Measurements from ENCODE around the gene ZFHX3.

DNA sequence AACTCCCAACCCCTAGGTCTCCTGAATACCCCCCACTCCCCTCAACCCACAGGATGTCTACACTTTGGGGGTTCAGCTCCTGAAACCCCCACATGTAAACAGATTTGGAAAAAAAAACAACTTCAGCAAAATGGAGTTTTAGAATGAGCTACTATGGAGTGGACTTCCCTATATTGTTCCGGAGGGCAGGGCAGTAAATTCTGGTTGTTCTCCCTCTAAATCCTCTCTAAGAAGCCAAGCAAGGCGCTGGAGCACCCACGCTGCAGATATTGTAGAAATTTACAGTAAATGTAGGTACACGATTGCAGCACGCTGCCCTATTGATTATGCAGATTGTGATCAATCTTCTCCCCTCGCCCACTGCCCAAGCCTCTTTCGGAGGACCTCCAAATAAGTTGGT is 8.5 kb upstream of the ZFHX3 start:
- TF ChIP-seq, protein P1, sequence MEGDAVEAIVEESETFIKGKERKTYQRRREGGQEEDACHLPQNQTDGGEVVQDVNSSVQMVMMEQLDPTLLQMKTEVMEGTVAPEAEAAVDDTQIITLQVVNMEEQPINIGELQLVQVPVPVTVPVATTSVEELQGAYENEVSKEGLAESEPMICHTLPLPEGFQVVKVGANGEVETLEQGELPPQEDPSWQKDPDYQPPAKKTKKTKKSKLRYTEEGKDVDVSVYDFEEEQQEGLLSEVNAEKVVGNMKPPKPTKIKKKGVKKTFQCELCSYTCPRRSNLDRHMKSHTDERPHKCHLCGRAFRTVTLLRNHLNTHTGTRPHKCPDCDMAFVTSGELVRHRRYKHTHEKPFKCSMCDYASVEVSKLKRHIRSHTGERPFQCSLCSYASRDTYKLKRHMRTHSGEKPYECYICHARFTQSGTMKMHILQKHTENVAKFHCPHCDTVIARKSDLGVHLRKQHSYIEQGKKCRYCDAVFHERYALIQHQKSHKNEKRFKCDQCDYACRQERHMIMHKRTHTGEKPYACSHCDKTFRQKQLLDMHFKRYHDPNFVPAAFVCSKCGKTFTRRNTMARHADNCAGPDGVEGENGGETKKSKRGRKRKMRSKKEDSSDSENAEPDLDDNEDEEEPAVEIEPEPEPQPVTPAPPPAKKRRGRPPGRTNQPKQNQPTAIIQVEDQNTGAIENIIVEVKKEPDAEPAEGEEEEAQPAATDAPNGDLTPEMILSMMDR (conservative IDR thresholded peaks at IDR 0.05), result no peak
- TF ChIP-seq ZFX (IDR thresholded peaks at IDR 0.05), result no peak

Data from C4-2B (cell line).